Right lobe of liver (tissue), 6 donors: ENCODE data around the gene POU4F3. TPM values are rescaled to one million over a fixed set of nuclear protein-coding genes. Genes with fewer than 3 reads are reported as not detected.

Source experiments
- ATAC-seq, 4 donors: fragments of 200-7000 bp; cut with Tn5 transposase; one replicate each; pipeline ENCODE4 v1.9.1; 2020; ENCODE audit warnings: mild to moderate bottlenecking in 4 of 4, moderate library complexity in 4 of 4
- DNase-seq, 3 donors: peaks; one replicate each; pipeline ENCODE4 v3.0.0-alpha.2; 2020
- H3K27ac ChIP-seq, 3 donors: fragments of 200-600 bp; one replicate each; pipeline ENCODE4 v1.8.0; 2022
- H3K27me3 ChIP-seq, 2 donors: fragments of 200-600 bp; one replicate each; pipeline ENCODE4 v1.8.0; 2022
- H3K36me3 ChIP-seq, 4 donors: fragments of 200-600 bp; sonication (generic) in 1 of 4; one replicate each; pipeline versions ENCODE4 v1.5.1 to v1.8.0; 2017 to 2022; ENCODE audit warnings: control low read depth in 1 of 4
- H3K4me1 ChIP-seq, 4 donors: fragments of 200-600 bp; sonication (generic) in 1 of 4; one replicate each; pipeline versions ENCODE4 v1.5.1 to v1.8.0; 2017 to 2022; ENCODE audit warnings: control low read depth in 1 of 4
- H3K4me3 ChIP-seq, 3 donors: fragments of 200-600 bp; one replicate each; pipeline ENCODE4 v1.8.0; 2022
- H3K9me3 ChIP-seq, 4 donors: fragments of 200-600 bp; sonication (generic) in 1 of 4; one replicate each; pipeline versions ENCODE4 v1.5.1 to v1.8.0; 2017 to 2022; ENCODE audit warnings: control low read depth in 1 of 4
- POLR2A ChIP-seq: fragments of 450-650 bp; IDR thresholded peaks from one replicate; pipeline ENCODE4 v1.6.1; 2017; ENCODE audit warnings: antibody characterized with exemption, mild to moderate bottlenecking
- WGBS: methylation state at CpG from one replicate; pipeline ENCODE4 v1.1.6; 2018; ENCODE audit warnings: low coverage, low lambda C conversion rate; ENCODE audit not compliant: insufficient coverage; ENCODE audit errors: missing lambda C conversion rate; 5-methylcytosine and 5-hydroxymethylcytosine counted together
- intact Hi-C, 2 donors: fragments of 100-400 bp; cut with DNase I; formaldehyde crosslinking; loops; one replicate each; pipeline versions ENCODE4 v1.11.2 to v1.14.1; 2022
- total RNA-seq, 6 experiments: library from RNA; depleted of rRNA in 2 of 6; stranded (reverse); fragments of >200 nt in 2 of 6; fragmentation: NEBNext Ultra II Directional in 3 of 6; extraction: Animal tissue kit (Norgen Biotek cat#: 25700) in 3 of 6; gene quantifications; one replicate each; pipeline versions ENCODE4 v1.1.0 to v1.2.4, GENCODE V29; 2016 to 2023
- TF ChIP-seq, protein P1 (sequence below), 4 donors: fragments of 200-600 bp in 3 of 4; fragments of 450-650 bp in 1 of 4; IDR thresholded peaks; one replicate each; pipeline versions ENCODE4 v1.5.1 to v1.8.0; 2016 to 2022; ENCODE audit warnings: antibody characterized with exemption in 4 of 4, mild to moderate bottlenecking in 2 of 4
- donor health status: DM: no; HTN: yes; CAD: no.
- donor health status: DM: no; HTN: no; CAD: no.
- donor health status: DM: no; HTN: no; CAD: no.
- donor health status: DM: no; HTN: yes; CAD: no.
- donor health status: DM: no; HTN: yes; CAD: no.

POU4F3 gene
- total RNA-seq, 6 experiments from 2014 or later, result 0.31 TPM; not detected in 5

GRCh38 chr5:146301626-146302025 is 37.0 kb upstream of the POU4F3 start:
- WGBS, result 64% methylated on average over 2 of the region's 2 CpGs
- H3K36me3 ChIP-seq, result no peaks in the 10 kb centered on the region
- ATAC-seq (no peak), DNase-seq (no peak)
- H3K4me1 ChIP-seq, result no peaks in the 10 kb centered on the region
- intact Hi-C loops, result no loop called here
- H3K27me3 ChIP-seq, result no peaks in the 10 kb centered on the region
- no peak overlapping the region for H3K27ac ChIP-seq
- H3K4me3 ChIP-seq, result no peak overlapping the region
- no peaks in the 10 kb centered on the region for H3K9me3 ChIP-seq
- no peak for TF ChIP-seq POLR2A
- TF ChIP-seq, protein P1, sequence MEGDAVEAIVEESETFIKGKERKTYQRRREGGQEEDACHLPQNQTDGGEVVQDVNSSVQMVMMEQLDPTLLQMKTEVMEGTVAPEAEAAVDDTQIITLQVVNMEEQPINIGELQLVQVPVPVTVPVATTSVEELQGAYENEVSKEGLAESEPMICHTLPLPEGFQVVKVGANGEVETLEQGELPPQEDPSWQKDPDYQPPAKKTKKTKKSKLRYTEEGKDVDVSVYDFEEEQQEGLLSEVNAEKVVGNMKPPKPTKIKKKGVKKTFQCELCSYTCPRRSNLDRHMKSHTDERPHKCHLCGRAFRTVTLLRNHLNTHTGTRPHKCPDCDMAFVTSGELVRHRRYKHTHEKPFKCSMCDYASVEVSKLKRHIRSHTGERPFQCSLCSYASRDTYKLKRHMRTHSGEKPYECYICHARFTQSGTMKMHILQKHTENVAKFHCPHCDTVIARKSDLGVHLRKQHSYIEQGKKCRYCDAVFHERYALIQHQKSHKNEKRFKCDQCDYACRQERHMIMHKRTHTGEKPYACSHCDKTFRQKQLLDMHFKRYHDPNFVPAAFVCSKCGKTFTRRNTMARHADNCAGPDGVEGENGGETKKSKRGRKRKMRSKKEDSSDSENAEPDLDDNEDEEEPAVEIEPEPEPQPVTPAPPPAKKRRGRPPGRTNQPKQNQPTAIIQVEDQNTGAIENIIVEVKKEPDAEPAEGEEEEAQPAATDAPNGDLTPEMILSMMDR (IDR thresholded peaks at IDR 0.05), result no peak

GRCh38 chr5:146302406-146302805 is 36.2 kb upstream of the POU4F3 start:
- H3K27ac ChIP-seq, result no peak overlapping the region
- no peaks in the 10 kb centered on the region for H3K4me1 ChIP-seq
- ATAC-seq (no peak), DNase-seq (no peak)
- WGBS, result 57% methylated on average over 1 of the region's 1 CpG
- H3K36me3 ChIP-seq, result no peaks in the 10 kb centered on the region
- H3K9me3 ChIP-seq, result no peaks in the 10 kb centered on the region
- H3K4me3 ChIP-seq, result no peak overlapping the region
- intact Hi-C loops, result no loop called here
- no peaks in the 10 kb centered on the region for H3K27me3 ChIP-seq
- TF ChIP-seq POLR2A, result no peak
- TF ChIP-seq, protein P1 (IDR thresholded peaks at IDR 0.05), result no peak

DNA sequence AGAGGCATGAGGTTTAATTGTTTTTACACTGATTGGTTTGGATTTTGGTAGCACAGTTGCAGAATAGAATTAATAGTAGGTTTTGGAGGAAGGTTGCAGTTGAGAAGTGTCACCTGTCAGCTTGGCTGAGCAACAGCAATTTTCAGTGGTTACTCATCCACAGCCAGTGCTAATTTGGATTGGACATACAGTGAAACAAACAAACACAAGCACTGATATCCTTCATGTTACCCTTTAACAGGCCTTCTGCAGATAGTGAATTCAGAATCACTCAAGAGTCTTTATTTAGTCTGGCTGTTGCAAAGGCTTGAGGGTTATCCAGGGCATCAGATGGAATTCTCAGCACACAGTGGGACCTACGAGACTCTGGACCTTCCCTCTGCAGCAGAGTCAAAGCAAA is 31.8 kb upstream of the POU4F3 start:
- H3K36me3 ChIP-seq, result no peaks in the 10 kb centered on the region
- no peak overlapping the region for H3K4me3 ChIP-seq
- intact Hi-C loops, result no loop called here
- no peaks in the 10 kb centered on the region for H3K27me3 ChIP-seq
- ATAC-seq (no peak), DNase-seq (no peak)
- TF ChIP-seq POLR2A, result no peak
- TF ChIP-seq, protein P1 (IDR thresholded peaks at IDR 0.05), result no peak
- H3K9me3 ChIP-seq, result no peaks in the 10 kb centered on the region
- H3K4me1 ChIP-seq, result no peaks in the 10 kb centered on the region
- 9% methylated on average over 1 of the region's 1 CpG for whole genome bisulfite sequencing
- H3K27ac ChIP-seq, result no peak overlapping the region

DNA sequence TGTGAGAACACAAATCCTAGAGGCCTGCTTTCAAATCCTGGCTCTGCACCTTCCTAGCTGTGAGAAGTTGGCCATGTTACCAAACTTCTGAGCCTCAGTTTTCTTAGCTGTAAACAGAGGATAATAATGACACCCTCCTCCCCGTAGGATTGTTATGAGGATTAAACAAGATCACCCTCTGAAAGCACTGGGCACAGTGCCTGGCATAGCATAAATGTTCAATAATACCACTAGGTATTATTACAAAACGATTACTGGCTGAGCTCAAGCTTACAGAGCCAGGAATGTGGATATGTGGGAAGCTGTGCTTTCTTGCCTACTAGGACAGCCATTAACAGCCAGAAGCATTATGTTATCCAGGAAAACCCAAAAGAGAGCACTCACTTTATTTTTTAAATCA is 30.8 kb upstream of the POU4F3 start:
- Histone ChIP-seq H3K4me1 (no peaks in the 10 kb centered on the region), H3K36me3 (no peaks in the 10 kb centered on the region), H3K27ac (no peak overlapping the region), H3K27me3 (no peaks in the 10 kb centered on the region), H3K9me3 (no peaks in the 10 kb centered on the region), H3K4me3 (no peak overlapping the region)
- ATAC-seq (no peak), DNase-seq (no peak)
- 61% methylated on average over 2 of the region's 2 CpGs for WGBS
- no peak for TF ChIP-seq POLR2A
- TF ChIP-seq, protein P1 (IDR thresholded peaks at IDR 0.05), result no peak
- intact Hi-C loops, result no loop called here

- no peak for TF ChIP-seq POLR2A
- TF ChIP-seq, protein P1 (IDR thresholded peaks at IDR 0.05), result no peak
- no peaks in the 10 kb centered on the region for H3K27me3 ChIP-seq
- intact Hi-C loops, result no loop called here
- H3K27ac ChIP-seq, result no peak overlapping the region
- DNase-seq (no peak), ATAC-seq (no peak)
- no peaks in the 10 kb centered on the region for H3K9me3 ChIP-seq
- H3K36me3 ChIP-seq, result no peaks in the 10 kb centered on the region
- no peaks in the 10 kb centered on the region for H3K4me1 ChIP-seq
- H3K4me3 ChIP-seq, result no peak overlapping the region
Measured at GRCh38 chr5:146310540-146310939, 28.1 kb upstream of the POU4F3 start.
